RWPE1 (cell line): ENCODE data around the gene SGTA.

ENCODE experiments used
- CTCF ChIA-PET: fragments of 350-600 bp; sonication (Branson Sonifier 250); formaldehyde crosslinking; extraction: SDS; loops from one replicate; lab custom pipeline; 2021; lab: Yijun Ruan, JAX
- POLR2A ChIA-PET: fragments of 400-600 bp; formaldehyde crosslinking; extraction: SDS; loops from one replicate; lab custom pipeline; 2020; ENCODE audit warnings: antibody characterized with exemption; ENCODE audit not compliant: low non-redundant PET; lab: Yijun Ruan, JAX
- DNase-seq: peaks from one replicate; pipeline ENCODE4 v3.0.0; 2012; ENCODE audit warnings: low spot score
- H3K27ac ChIP-seq: fragments of 450-650 bp; 2 replicates; pipeline ENCODE4 v1.5.1; 2017
- TF ChIP-seq, protein P1 (sequence below): fragments of 450-650 bp; conservative IDR thresholded peaks from 2 replicates; pipeline ENCODE4 v1.5.1; 2017; ENCODE audit warnings: low read depth, mild to moderate bottlenecking

Gene SGTA

DNA sequence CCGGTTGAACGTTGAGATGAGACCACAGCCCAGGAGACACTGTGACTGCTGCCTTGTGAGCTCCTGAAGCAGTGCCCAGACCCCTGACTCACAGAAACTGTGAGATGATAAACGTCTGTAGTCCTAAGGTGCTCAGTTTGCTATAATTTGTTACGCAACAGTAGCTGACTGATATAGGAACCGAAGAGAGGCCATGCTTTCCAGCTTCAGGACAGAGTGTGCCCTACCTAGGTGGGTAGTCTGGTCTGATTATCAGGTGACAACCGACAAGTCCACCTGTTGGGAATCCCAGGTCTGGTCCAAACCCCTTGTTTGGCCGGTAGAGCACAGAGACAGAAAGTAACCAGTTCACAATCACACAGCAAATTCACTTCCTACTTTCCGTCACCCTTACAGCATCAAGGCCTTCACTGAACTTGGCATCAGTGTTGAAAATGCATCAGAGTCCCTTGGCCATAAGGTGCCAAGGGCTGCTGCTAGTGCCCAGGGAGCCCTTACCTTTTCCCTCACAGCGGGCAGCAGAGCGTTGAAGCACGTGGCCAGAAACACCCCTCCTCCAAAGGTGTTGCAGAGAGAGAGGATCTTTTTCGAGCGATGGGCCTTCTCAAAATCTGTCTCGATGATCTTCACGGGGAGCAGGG, 46.4 kb downstream of the SGTA start:
- DNase-seq: no peak
- TF ChIP-seq, protein P1, sequence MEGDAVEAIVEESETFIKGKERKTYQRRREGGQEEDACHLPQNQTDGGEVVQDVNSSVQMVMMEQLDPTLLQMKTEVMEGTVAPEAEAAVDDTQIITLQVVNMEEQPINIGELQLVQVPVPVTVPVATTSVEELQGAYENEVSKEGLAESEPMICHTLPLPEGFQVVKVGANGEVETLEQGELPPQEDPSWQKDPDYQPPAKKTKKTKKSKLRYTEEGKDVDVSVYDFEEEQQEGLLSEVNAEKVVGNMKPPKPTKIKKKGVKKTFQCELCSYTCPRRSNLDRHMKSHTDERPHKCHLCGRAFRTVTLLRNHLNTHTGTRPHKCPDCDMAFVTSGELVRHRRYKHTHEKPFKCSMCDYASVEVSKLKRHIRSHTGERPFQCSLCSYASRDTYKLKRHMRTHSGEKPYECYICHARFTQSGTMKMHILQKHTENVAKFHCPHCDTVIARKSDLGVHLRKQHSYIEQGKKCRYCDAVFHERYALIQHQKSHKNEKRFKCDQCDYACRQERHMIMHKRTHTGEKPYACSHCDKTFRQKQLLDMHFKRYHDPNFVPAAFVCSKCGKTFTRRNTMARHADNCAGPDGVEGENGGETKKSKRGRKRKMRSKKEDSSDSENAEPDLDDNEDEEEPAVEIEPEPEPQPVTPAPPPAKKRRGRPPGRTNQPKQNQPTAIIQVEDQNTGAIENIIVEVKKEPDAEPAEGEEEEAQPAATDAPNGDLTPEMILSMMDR: no peak
- CTCF ChIA-PET: no interaction called here
- H3K27ac ChIP-seq: no peak overlapping the region
- POLR2A ChIA-PET: no interaction called here

DNA sequence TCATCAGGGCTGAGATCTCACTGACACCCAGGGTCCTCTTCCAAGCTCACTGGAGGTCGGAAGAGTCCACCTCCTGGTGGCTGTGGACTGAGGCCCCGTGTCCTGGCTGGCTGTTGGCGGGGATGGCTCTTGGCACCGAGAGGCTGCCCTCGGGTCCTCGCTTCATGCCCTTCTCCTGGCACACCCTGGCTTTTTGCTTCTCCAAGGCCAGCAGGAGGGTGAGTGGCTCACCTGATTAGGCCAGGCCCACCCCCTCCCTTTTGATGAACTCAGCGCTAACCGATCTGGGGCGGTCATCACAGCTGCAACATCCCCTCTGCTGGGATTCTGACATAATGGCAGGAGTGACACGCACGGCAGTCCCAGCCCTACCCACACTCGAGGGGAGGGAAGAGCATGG, 47.7 kb downstream of the SGTA start:
- DNase-seq: no peak
- TF ChIP-seq, protein P1: no peak
- POLR2A ChIA-PET: no interaction called here
- H3K27ac ChIP-seq: no peak overlapping the region; the same call in 1 of the 2 replicates
- CTCF ChIA-PET: no interaction called here

DNA sequence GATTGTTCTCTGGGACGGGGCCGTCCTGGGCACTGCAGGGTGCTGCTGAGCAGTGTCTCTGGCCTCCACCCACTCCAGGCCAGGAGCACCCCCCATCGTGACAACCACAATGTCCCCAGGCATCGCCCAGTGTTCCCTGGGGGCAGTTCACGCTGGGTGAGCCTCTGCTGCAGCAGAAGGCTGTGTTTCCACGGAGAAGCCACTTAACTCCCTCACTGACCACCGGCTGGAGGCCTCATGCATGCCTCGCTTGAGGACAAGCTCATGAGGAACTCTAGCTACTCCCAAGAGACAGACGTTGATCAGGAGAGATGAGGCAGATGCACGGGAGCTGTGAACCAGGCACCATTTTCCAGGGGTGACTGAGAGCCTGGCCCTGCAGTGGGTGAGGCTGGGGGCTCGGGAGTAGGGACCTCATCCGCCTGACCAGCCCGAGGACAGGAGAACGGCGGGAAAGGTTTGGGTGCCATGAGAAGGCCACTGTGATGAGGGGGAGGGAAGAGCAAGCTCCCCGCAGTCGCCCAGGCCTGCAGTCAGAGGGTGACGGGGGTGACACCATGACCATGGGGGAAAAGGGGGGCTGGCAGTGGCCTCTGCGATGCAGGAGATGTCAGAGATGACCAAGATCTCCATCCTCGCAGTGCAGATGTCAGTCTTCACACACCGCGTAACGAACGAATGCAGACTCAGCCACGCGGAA, 48.3 kb downstream of the SGTA start:
- TF ChIP-seq, protein P1: no peak
- peak overlapping the region; percentile 63 for H3K27ac ChIP-seq
- DNase-seq: no peak
- CTCF ChIA-PET: interaction anchor here (0.6 kb wide), 1 partner anchor 351 kb away, joined by 4 read pairs; no protein-coding TSS in a partner anchor
- POLR2A ChIA-PET: no interaction called here

DNA sequence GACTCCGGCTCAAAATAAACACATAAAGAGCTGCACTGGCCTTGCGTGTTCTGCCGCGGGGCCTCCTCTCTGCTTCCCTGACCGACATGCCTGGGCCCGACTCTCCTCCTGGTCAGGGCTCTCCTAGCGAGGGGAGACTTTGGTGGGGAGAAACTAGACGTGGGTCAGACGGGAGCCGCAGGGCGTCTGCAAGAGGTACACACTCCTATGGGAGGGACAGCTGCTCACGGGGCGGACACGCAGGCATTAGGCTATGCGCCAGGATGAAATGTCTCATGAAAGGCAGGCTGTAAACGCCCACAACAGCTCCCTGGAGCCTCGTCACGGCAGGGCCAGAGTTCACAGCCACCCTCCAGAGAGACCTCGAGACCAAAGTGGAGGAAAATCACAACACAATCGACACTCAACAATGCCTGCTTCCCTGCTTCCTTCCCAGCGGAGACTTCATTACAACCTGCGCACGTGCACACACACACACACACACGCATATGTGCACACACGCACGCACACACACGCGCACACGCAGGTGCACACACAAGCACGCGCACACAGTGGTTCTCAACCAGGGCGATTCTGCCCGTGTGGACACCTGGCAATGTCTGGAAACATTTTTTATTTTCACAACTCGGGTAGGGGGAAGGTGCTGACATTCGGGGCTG, 49.0 kb downstream of the SGTA start:
- peak overlapping the region; percentile 63 for H3K27ac ChIP-seq
- ChIA-PET CTCF (interaction anchor here (0.6 kb wide), 1 partner anchor 87 kb away, joined by 3 read pairs; no protein-coding TSS in a partner anchor), POLR2A (no interaction called here)
- TF ChIP-seq, protein P1: no peak
- DNase-seq: peak; percentile 42

DNA sequence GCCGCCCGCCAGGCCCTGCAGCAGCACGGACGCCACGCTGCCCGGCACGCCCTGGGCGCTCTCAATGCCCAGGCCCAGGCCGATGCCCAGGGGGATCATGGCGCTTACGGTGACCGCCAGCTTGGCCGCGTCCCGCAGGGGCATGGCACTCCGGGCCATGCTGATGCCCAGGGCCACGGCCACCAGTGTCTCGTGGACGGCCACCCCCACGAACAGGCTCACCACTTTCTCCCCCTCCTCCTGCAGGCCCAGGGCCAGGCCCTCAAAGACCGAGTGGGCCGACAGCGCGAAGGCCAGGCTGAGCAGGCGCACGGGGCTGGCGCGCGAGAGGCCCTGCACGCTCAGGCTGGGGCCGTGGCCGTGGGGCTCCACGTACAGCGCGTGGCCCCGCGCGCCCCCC, 50.2 kb downstream of the SGTA start:
- DNase-seq: no peak
- TF ChIP-seq, protein P1: no peak
- 0 out of 2 replicates have a peak overlapping the region, but pooled peaks have one; percentile 63 for H3K27ac ChIP-seq
- CTCF ChIA-PET: interaction anchor here (0.7 to 1.2 kb wide), 2 partner anchors 10 to 16 kb away, joined by 3 read pairs; no protein-coding TSS in a partner anchor
- POLR2A ChIA-PET: no interaction called here

DNA sequence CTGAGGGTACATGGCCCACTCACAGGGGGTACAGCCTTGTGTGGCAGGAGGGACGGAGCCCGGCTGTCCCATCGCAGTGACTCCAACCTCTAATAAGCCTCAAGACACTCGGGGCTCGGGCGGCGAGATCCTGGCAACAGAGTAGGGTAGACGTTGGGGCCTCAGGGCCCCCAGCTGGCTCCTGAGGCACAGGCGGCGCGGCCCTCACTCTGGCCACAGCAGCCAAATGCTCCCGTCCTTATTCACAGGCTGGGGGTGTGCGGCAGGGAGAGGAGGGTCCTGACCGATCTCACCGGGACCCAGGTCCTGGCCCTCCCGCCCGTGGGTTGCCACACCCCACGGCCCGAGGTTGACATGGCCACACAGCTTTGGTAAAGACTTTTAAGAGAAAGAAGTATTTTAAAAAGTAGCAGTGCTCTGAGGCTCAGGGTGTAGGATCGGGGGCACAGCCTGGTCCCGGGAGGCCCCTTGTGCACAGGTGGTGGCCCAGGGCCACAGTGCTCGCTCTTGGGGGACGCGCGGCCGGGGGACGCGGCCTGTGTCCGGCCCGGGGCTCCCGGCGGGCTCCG, 50.8 kb downstream of the SGTA start:
- ChIA-PET POLR2A (no interaction called here), CTCF (interaction anchor here (0.7 to 1.2 kb wide), 2 partner anchors 9 to 15 kb away, joined by 3 read pairs; no protein-coding TSS in a partner anchor)
- DNase-seq: no peak
- TF ChIP-seq, protein P1: no peak
- no peak overlapping the region for H3K27ac ChIP-seq
